ENCODE results near the gene C20orf96.
"Not testable (repeated sequence)": the region's sequence is repeated elsewhere in the genome, so short reads cannot be mapped to it uniquely, and the experiment has no call there.

C20orf96 gene

DNA sequence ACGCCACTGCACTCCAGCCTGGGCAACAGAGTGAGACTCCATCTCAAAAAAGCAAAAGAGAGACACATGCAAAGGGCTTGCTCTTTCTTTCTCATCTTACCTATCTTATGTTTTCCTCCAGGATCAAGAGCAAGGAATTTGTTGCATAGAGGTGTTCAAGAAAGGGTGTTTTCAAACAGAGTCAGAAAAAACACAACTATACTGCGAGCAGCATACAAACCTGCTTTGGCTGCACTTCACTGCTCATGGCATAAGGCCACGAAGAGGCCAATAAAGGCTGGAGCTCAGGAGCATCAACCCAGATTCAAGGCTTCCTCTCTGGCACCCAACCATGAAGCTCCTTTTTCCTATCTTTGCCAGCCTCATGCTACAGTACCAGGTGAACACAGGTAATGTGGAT is 63.6 kb downstream of the C20orf96 start, which contains the start of gene DEFB129:
TSS of gene DEFB129 (plus strand) at position 301 of the 400 bp plus-strand sequence. CDS start at position 332, 31 bp downstream.
- DNase-seq = no peak

DNA sequence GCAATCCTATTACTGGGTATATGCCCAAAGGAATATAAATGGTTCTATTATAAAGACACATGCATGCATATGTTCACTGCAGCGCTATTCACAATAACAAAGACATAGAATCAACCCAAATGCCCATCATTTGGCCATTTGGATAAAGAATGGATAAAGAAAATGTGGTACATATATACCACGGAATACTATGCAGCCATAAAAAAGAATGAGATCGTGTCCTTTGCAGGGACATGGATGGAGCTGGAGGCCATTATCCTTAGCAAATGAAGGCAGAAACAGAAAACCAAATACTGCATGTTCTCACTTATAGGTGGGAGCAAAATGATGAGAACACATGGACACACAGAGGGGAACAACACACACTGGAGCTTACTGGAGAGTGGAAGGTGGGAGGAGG is 64.7 kb downstream of the C20orf96 start:
- DNase-seq = not testable (repeated sequence)

DNA sequence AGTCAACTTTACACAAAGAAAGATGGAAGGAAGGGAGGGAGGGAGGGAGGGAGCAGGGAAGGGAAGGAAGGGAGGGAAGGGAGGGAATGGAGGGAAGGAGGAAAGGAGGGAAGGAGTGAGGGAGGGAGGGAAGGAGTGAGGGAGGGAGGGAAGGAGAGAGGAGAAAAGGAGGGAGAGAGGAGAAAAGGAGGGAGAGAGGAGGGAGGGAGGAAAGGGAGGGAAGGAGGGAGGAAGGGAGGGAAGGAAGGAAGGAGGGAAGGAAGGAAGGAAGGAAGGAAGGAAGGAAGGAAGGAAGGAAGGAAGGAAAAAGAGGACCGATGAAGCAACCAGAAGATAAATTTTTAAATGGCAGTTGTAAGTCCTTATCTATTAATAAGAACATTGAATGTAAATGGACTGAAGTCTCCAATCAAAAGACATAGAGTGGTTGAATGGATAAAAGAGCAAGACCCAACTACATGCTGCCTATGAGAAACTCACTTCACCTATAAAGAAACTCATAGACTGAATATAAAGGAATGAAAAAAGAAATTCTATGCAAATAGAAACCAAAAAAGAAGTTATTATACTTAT is 69.2 kb downstream of the C20orf96 start:
- DNase-seq = no peak

All from GF-D8 (cell line).